ENCODE measurements around the gene CHMP6.

Gene CHMP6

DNA sequence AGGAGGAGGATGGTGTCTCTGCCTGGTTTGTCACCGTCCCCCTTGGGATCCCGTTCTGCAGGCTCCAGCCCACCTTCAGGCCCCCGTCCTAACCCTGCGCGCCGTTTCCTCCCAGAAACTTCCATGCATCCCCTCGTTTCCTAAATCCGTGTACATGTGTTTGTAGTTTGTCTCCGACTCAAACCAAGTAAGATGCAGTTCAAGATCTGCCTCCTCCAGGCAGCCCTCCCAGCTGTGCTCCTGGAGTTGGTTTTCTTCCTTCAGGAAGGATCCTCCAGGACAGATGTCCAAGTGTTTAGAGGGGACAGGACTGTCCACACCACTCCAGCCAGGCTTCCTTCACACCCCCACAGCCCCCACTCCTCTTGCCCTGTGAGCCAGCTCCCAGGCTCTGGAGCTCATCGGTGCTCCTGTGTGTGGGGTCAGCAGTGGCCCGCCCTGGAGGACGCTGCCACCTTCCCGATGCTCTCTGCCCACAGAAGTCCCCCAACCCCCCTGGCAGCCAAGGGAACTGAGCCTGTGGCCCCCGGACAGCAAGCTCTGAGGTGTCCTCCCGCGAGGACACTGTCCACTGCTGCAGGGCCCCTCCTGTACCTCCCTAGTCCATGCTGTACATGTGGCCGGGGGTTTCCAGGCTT is 54.6 kb downstream of the CHMP6 start:
- DNase-seq = no peak

DNA sequence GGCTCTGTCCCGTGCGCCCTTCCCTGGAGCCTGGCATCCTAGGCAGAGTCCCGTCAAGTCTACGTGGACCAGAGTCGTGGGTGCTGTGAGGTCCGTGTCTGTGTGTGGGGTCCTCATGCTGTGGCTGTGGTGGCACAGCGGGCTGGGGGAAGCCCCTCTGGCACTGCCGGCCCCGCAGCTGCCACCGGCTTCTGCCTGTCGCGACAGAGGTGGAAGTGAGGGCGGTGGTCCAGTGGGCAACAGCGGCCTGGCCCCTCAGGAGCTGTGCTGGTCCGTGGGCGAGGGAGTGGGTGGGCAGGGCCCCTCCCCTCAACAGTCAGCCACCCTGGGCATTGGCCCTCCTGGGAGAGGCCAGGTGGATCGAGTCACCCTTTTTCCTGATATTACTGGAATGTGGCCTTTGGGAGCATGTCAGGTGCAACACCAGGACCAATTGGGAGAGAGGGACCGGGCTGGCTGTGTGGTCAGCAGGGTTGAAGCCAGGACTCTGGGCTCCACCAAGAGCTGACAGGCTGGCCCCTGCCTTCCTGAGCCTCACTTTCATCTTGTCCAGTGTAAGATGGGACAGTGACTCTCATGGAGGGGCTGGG is 55.2 kb downstream of the CHMP6 start:
- no peak for DNase-seq

DNA sequence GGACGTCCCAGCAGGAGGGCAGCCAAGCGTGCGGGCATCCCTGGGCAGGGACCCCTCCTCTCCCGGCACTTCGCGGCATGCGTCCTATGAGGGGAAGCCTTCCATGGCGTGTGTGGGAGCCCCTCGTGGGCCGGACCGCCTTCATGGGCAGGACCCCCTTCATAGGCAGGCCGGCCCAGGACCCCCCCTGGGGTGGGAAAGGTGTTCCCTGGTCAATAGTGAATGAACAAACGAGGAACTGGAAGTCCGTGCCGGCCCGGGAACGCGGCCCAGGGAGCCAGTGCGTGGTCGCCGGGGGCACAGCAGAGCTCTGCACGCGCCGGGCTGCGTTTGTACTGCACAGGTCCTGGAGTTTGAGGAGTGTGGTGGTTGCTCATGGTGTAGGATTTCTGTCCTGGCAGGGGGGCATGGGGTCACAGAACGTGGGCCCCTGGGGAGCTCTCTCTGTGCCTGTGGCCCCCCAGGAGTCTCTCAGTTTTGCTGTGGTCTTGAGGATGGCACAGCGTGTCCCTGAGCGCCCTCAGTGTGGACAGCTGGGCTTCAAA is 57.3 kb downstream of the CHMP6 start:
- DNase-seq = no peak

DNA sequence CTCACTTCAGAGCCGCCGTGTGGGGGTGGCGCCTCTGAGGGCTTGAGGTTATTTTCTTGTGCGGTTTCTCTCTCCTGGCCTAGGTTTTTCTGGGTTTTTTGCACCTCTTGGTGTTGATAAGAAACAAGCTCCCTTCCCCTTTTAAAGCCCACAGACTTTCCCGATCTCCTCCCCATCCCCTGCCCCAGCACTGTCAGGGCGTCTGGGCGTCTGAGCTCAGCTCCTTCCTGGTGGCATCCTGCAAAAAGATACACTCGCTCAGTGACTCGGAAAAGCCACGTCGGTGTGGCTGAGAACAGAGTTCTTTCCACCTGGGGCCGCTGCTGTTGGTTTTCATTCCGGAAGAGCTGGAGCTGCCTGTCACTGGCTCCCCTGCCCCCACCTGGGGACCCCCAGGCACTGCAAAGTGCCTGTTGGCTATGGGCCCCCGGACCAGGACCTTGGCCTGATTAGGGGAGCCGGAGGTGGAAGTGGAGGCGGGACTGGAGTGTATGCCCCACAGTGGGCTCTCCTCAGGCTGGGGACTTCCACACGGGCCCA is 57.8 kb downstream of the CHMP6 start:
- DNase-seq = no peak
